CD4-positive, alpha-beta memory T cell (primary cell): ENCODE data around the gene BLACAT1. TPM values are rescaled to one million over a fixed set of nuclear protein-coding genes. Genes with fewer than 3 reads are reported as not detected.
A peak's percentile ranks its signal among the peaks of the same experiment; 100 is the strongest.
"Not testable (repeated sequence)": the region's sequence is repeated elsewhere in the genome, so short reads cannot be mapped to it uniquely, and the experiment has no call there.

Experiments
- CTCF ChIA-PET: fragments of 350-600 bp; sonication (Branson Sonifier 250); formaldehyde crosslinking; loops from one replicate; lab custom pipeline; 2021; ENCODE audit warnings: inconsistent platforms; ENCODE audit not compliant: partially characterized antibody; lab: Charles Lee
- POLR2A ChIA-PET: fragments of 350-600 bp; sonication (Branson Sonifier 250); formaldehyde crosslinking; loops from one replicate; lab custom pipeline; 2021; ENCODE audit not compliant: partially characterized antibody; lab: Charles Lee
- DNase-seq, 5 donors: peaks; one replicate each; pipeline versions ENCODE4 v3.0.0 to v3.0.0-alpha.2; 2020 to 2022; ENCODE audit warnings: mixed read lengths in 1 of 5
- H3K27ac ChIP-seq: one replicate; pipeline ENCODE4 v1.7.0; 2013; ENCODE audit warnings: low read depth, low read length
- H3K27me3 ChIP-seq: 2 replicates; pipeline ENCODE4 v1.7.0; 2013; ENCODE audit warnings: mild to moderate bottlenecking, low read length, moderate library complexity; ENCODE audit not compliant: insufficient read depth
- H3K36me3 ChIP-seq: 2 replicates; pipeline ENCODE4 v1.7.0; 2013; ENCODE audit warnings: mild to moderate bottlenecking, low read length, moderate library complexity; ENCODE audit not compliant: insufficient read depth
- H3K4me1 ChIP-seq: 2 replicates; pipeline ENCODE4 v1.7.0; 2013; ENCODE audit warnings: mild to moderate bottlenecking, low read length, moderate library complexity; ENCODE audit not compliant: insufficient read depth
- H3K4me3 ChIP-seq, 2 donors: one replicate each; pipeline ENCODE4 v1.7.0; 2013; ENCODE audit warnings: low read length in 2 of 2, mild to moderate bottlenecking in 1 of 2
- H3K9me3 ChIP-seq, 2 donors: one replicate each; pipeline ENCODE4 v1.7.0; 2013; ENCODE audit warnings: low read length in 2 of 2, control low read depth in 1 of 2; ENCODE audit not compliant: control insufficient read depth in 1 of 2
- H3K27ac Mint-ChIP-seq, 7 donors: one replicate each; pipeline ENCODE4 v1.8.0; 2020 to 2021; ENCODE audit warnings: mixed read lengths in 7 of 7, mild to moderate bottlenecking in 6 of 7, inconsistent platforms in 3 of 7, moderate library complexity in 3 of 7
- H3K27me3 Mint-ChIP-seq, 2 donors: one replicate each; pipeline ENCODE4 v1.8.0; 2020 to 2021; ENCODE audit warnings: mixed read lengths in 2 of 2
- H3K36me3 Mint-ChIP-seq, 2 donors: one replicate each; pipeline ENCODE4 v1.8.0; 2020 to 2021; ENCODE audit warnings: mixed read lengths in 2 of 2, inconsistent platforms in 1 of 2, mild to moderate bottlenecking in 1 of 2
- H3K4me1 Mint-ChIP-seq, 4 donors: one replicate each; pipeline ENCODE4 v1.8.0; 2020 to 2021; ENCODE audit warnings: mixed read lengths in 4 of 4, mild to moderate bottlenecking in 1 of 4
- H3K4me3 Mint-ChIP-seq, 8 donors: one replicate each; pipeline ENCODE4 v1.8.0; 2020 to 2021; ENCODE audit warnings: mixed read lengths in 8 of 8, mild to moderate bottlenecking in 7 of 8, moderate library complexity in 6 of 8, inconsistent platforms in 3 of 8
- H3K9me3 Mint-ChIP-seq, 8 donors: one replicate each; pipeline ENCODE4 v1.8.0; 2020 to 2021; ENCODE audit warnings: mixed read lengths in 8 of 8, mild to moderate bottlenecking in 5 of 8, inconsistent platforms in 3 of 8, moderate library complexity in 1 of 8
- intact Hi-C: fragments of 100-400 bp; cut with micrococcal nuclease; formaldehyde crosslinking; loops from one replicate; pipeline ENCODE4 v1.15.1; 2023
- polyA plus RNA-seq, 2 donors: library from polyadenylated mRNA; unstranded; fragments of 300-500 nt; fragmentation: Illumina TruSeq; gene quantifications; one replicate each; pipeline ENCODE4 v1.2.3, GENCODE V29; 2021
- total RNA-seq, 2 experiments: library from RNA; stranded (reverse); gene quantifications; one replicate each; pipeline ENCODE4 v1.2.3, GENCODE V29; 2021

Gene BLACAT1
- total and polyA plus RNA-seq, 4 experiments from 2014 or later: 0.42 to 0.44 TPM; not detected in 2

DNA sequence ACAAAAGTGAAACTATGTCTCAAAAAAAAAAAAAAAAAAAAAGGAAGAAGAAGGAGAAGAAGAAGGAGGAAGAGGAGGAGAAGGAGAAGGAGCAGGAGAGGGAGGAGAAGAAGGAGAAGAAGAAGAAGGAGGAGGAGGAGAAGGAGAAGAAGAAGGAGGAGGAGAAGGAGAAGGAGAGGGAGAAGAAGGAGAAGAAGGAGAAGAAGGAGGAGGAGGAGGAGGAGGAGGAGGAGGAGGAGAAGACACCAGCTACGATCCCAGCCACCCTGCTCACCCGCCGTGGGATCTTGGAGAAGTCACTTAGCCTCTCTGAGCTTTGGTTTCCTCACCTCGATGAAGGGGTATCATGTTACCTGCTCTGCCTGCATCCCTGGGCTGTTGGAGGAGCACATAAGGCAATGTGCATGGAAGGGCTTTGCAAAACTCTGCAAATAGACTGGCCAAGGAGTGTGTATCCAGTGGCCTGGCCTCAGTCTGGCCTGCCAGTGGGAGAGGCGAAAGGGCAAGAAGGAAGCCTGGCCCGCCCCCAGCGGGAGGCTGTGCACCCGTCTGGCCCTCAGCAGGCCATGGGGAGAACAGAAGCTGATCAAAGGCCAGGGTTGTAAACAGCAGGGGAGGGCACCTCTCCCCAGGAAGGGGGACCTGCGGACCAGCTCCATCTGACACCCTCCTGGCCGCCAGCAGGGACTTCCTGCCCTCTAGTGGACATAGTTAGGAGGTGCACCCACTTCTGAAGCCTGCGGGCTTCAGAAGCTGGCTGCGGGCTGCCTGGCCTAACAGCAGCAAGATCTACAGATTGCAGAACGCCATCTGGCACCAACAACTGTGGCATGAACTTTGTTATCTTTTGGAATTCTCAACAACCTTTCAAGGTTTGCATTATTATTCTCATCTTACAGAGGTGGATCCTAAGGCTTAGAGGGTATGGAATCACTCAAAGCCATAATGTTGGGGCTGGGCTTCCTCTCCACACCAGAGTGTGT lies 29.4 kb upstream of the BLACAT1 start:
- peaks cover 3% of the 10 kb centered on the region for H3K27me3 ChIP-seq
- peaks cover 26 to 28% of the 10 kb centered on the region in 2 donors for H3K27me3 Mint-ChIP-seq

DNA sequence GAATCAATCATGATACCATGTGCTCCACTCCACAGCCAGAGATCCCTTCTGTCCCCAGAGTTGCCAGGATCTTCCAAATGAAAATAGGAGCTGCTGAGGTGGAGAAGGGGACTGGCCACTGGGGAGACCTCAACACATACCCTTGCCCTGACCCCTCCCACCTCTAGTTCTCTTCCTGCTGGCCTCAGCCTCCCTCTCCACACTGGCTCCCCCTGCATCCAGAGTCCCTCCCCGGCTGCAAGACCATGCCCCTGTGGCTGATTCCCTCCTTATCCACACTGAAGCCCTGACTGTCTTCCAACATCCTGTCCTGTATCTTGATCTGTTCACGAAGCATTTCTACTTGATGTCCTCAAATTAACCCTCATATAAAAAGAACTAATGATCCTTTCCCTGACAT lies 27.5 kb upstream of the BLACAT1 start:
- peaks cover 3% of the 10 kb centered on the region for H3K27me3 ChIP-seq
- H3K9me3 ChIP-seq: no peaks in the 10 kb centered on the region
- Mint-ChIP-seq H3K27ac (peak overlapping the region in 3 of 7 donors; percentile 23 to 60 (median 60)), H3K4me3 (peak overlapping the region in 1 of 8 donors; percentile 44), H3K36me3 (no peaks in the 10 kb centered on the region), H3K4me1 (peaks cover 24 to 58% (median 37%) of the 10 kb centered on the region in 4 donors), H3K27me3 (peaks cover 26 to 28% of the 10 kb centered on the region in 2 donors), H3K9me3 (no peaks in the 10 kb centered on the region)
- intact Hi-C loops: loop anchor here (5.0 kb wide), 1 partner anchor 41 kb away; no protein-coding TSS in a partner anchor
- ChIA-PET CTCF (interaction anchor here (2.1 to 11.5 kb wide), 7 partner anchors 40 to 158 kb away, joined by 6 to 208 read pairs (median 27); no protein-coding TSS in a partner anchor), POLR2A (no interaction called here)
- no peak for DNase-seq
- H3K4me3 ChIP-seq: no peak overlapping the region
- H3K4me1 ChIP-seq: peaks cover 32% of the 10 kb centered on the region
- no peak overlapping the region for H3K27ac ChIP-seq
- H3K36me3 ChIP-seq: no peaks in the 10 kb centered on the region

More for the DNA sequence above, 29.4 kb upstream of the BLACAT1 start:
- Histone ChIP-seq H3K4me1 (peaks cover 20% of the 10 kb centered on the region), H3K36me3 (no peaks in the 10 kb centered on the region), H3K9me3 (no peaks in the 10 kb centered on the region), H3K4me3 (no peak overlapping the region), H3K27ac (no peak overlapping the region)
- ChIA-PET CTCF (interaction anchor here (0.6 to 11.5 kb wide), 53 partner anchors 6 to 225 kb away, joined by 3 to 208 read pairs (median 5); partner anchors contain the start of genes KLHDC8A, LEMD1 and NUAK2), POLR2A (interaction anchor here (0.7 to 2.2 kb wide), 7 partner anchors 39 to 210 kb away, joined by 3 to 15 read pairs (median 5); partner anchors contain the start of gene ELK4)
- H3K36me3 Mint-ChIP-seq: no peaks in the 10 kb centered on the region
- H3K4me1 Mint-ChIP-seq: peaks cover 19 to 49% (median 28%) of the 10 kb centered on the region in 4 donors
- intact Hi-C loops: loop anchor here (1.0 to 5.0 kb wide), 5 partner anchors 43 to 212 kb away; no protein-coding TSS in a partner anchor
- H3K27ac Mint-ChIP-seq: peak overlapping the region in 3 of 7 donors; percentile 23 to 78 (median 73)
- peak overlapping the region in 1 of 8 donors; percentile 13 for H3K4me3 Mint-ChIP-seq
- peak; percentile 70 to 72 (median 71) for DNase-seq
- H3K9me3 Mint-ChIP-seq: no peaks in the 10 kb centered on the region

DNA sequence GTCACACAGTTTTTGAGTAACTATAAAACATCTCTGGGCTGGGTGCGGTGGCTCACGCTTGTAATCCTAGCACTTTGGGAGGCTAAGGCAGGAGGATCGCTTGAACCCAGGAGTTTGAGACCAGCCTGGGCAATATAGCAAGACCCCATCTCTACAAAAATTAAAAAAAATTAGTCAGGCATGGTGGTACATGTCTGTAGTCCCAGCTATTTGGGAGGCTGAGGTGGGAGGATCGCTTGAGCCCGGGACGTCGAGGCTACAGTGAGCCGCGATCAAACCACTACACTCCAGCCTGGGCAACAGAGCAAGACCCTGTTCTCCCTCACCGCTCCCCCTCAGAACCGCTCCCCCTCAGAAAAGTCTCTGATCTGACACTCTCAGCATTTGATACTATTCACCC lies 26.7 kb upstream of the BLACAT1 start:
- H3K9me3 ChIP-seq, H3K27me3 ChIP-seq, DNase-seq, H3K36me3 ChIP-seq, H3K9me3 Mint-ChIP-seq, H3K27ac ChIP-seq, H3K36me3 Mint-ChIP-seq, H3K4me3 ChIP-seq: not testable (repeated sequence)
- peak overlapping the region in 1 of 8 donors; percentile 35 for H3K4me3 Mint-ChIP-seq
- H3K27ac Mint-ChIP-seq: peak overlapping the region in 5 of 7 donors; percentile 67 to 90 (median 81)
- peaks cover 32% of the 10 kb centered on the region for H3K4me1 ChIP-seq
- peaks cover 24 to 58% (median 38%) of the 10 kb centered on the region in 4 donors for H3K4me1 Mint-ChIP-seq
- ChIA-PET CTCF (interaction anchor here (1.1 to 11.5 kb wide), 10 partner anchors 10 to 209 kb away, joined by 3 to 208 read pairs (median 5); no protein-coding TSS in a partner anchor), POLR2A (interaction anchor here (0.6 to 0.7 kb wide), 2 partner anchors 42 to 58 kb away, joined by 3 read pairs; no protein-coding TSS in a partner anchor)
- intact Hi-C loops: loop anchor here (5.0 kb wide), 1 partner anchor 40 kb away; no protein-coding TSS in a partner anchor
- H3K27me3 Mint-ChIP-seq: peaks cover 21 to 22% of the 10 kb centered on the region in 2 donors

GRCh38 chr1:205481629-205482151 lies 25.8 kb upstream of the BLACAT1 start:
- H3K27me3 ChIP-seq: peaks cover 3% of the 10 kb centered on the region
- H3K9me3 ChIP-seq: no peaks in the 10 kb centered on the region
- intact Hi-C loops: loop anchor here (5.0 kb wide), 1 partner anchor 39 kb away; no protein-coding TSS in a partner anchor
- peaks cover 32% of the 10 kb centered on the region for H3K4me1 ChIP-seq
- H3K4me1 Mint-ChIP-seq: peaks cover 24 to 61% (median 38%) of the 10 kb centered on the region in 4 donors
- no peaks in the 10 kb centered on the region for H3K36me3 ChIP-seq
- H3K27me3 Mint-ChIP-seq: peaks cover 22% of the 10 kb centered on the region in 2 donors
- CTCF ChIA-PET: interaction anchor here (1.1 to 7.1 kb wide), 9 partner anchors 11 to 208 kb away, joined by 3 to 55 read pairs (median 5); no protein-coding TSS in a partner anchor
- DNase-seq: peak in 1 of 5 donors; percentile 58
- peaks cover 0 to under 1% (median 0%) of the 10 kb centered on the region in 8 donors for H3K9me3 Mint-ChIP-seq
- H3K4me3 Mint-ChIP-seq: peak overlapping the region in 6 of 8 donors; percentile 7 to 74 (median 47)
- H3K4me3 ChIP-seq: no peak overlapping the region
- POLR2A ChIA-PET: no interaction called here
- peak overlapping the region; percentile 47 for H3K27ac ChIP-seq
- H3K27ac Mint-ChIP-seq: peak overlapping the region; percentile 19 to 93 (median 86)
- no peaks in the 10 kb centered on the region for H3K36me3 Mint-ChIP-seq

GRCh38 chr1:205481218-205481617 lies 25.4 kb upstream of the BLACAT1 start:
- peaks cover 20 to 24% of the 10 kb centered on the region in 2 donors for H3K27me3 Mint-ChIP-seq
- H3K36me3 ChIP-seq: no peaks in the 10 kb centered on the region
- H3K27ac Mint-ChIP-seq: peak overlapping the region; percentile 19 to 93 (median 85)
- H3K4me1 ChIP-seq: peaks cover 32% of the 10 kb centered on the region
- ChIA-PET POLR2A (interaction anchor here (0.7 to 2.5 kb wide), 2 partner anchors 28 to 40 kb away, joined by 3 to 11 read pairs; no protein-coding TSS in a partner anchor), CTCF (interaction anchor here (1.3 to 6.0 kb wide), 6 partner anchors 11 to 208 kb away, joined by 3 to 27 read pairs (median 4); no protein-coding TSS in a partner anchor)
- no peak overlapping the region for H3K4me3 ChIP-seq
- peak overlapping the region; percentile 47 for H3K27ac ChIP-seq
- peak overlapping the region in 6 of 8 donors; percentile 7 to 74 (median 47) for H3K4me3 Mint-ChIP-seq
- intact Hi-C loops: loop anchor here (5.0 kb wide), 1 partner anchor 39 kb away; no protein-coding TSS in a partner anchor
- H3K9me3 ChIP-seq: no peaks in the 10 kb centered on the region
- H3K9me3 Mint-ChIP-seq: peaks cover 0 to 3% (median 0%) of the 10 kb centered on the region in 8 donors
- H3K36me3 Mint-ChIP-seq: no peaks in the 10 kb centered on the region
- peaks cover 24 to 64% (median 38%) of the 10 kb centered on the region in 4 donors for H3K4me1 Mint-ChIP-seq
- peaks cover under 1% of the 10 kb centered on the region for H3K27me3 ChIP-seq
- no peak for DNase-seq

GRCh38 chr1:205480349-205480985 lies 24.6 kb upstream of the BLACAT1 start:
- Mint-ChIP-seq H3K27me3 (peaks cover 16 to 20% of the 10 kb centered on the region in 2 donors), H3K27ac (peak overlapping the region; percentile 62 to 95 (median 86)), H3K4me3 (peak overlapping the region in 7 of 8 donors; percentile 55 to 74 (median 67)), H3K4me1 (peaks cover 21 to 60% (median 35%) of the 10 kb centered on the region in 4 donors), H3K36me3 (no peaks in the 10 kb centered on the region), H3K9me3 (peaks cover 0 to 7% (median 3%) of the 10 kb centered on the region in 8 donors)
- CTCF ChIA-PET: interaction anchor here (0.7 to 6.0 kb wide), 6 partner anchors 7 to 208 kb away, joined by 3 to 27 read pairs (median 6); no protein-coding TSS in a partner anchor
- Histone ChIP-seq H3K9me3 (peaks cover 0 to under 1% of the 10 kb centered on the region in 2 donors), H3K4me3 (no peak overlapping the region), H3K27me3 (no peaks in the 10 kb centered on the region), H3K36me3 (no peaks in the 10 kb centered on the region), H3K4me1 (peaks cover 32% of the 10 kb centered on the region), H3K27ac (peak overlapping the region; percentile 29)
- peak; percentile 67 to 91 (median 73) for DNase-seq
- intact Hi-C loops: loop anchor here (5.0 kb wide), 1 partner anchor 38 kb away; no protein-coding TSS in a partner anchor
- POLR2A ChIA-PET: interaction anchor here (0.7 to 2.5 kb wide), 3 partner anchors 29 to 82 kb away, joined by 3 to 11 read pairs (median 3); no protein-coding TSS in a partner anchor
